OCI-LY3 (cell line): ENCODE measurements around the gene BNC1.

Source experiments
- EZH2phosphoT487 ChIP-seq: fragments of 200-600 bp; shearing (Covaris generic); IDR thresholded peaks from 2 replicates; pipeline ENCODE4 v1.6.1; 2018; ENCODE audit warnings: antibody characterized with exemption, mixed run types, low read depth
- TF ChIP-seq, protein P1 (sequence below): fragments of 200-600, 300-600 bp; sonication (generic); IDR thresholded peaks from 2 replicates; pipeline ENCODE4 v1.5.1; 2014; ENCODE audit warnings: antibody characterized with exemption, low read length, low read depth

GRCh38 chr15:83320844-83321243 is 36.4 kb upstream of the BNC1 start:
- TF ChIP-seq, protein P1, sequence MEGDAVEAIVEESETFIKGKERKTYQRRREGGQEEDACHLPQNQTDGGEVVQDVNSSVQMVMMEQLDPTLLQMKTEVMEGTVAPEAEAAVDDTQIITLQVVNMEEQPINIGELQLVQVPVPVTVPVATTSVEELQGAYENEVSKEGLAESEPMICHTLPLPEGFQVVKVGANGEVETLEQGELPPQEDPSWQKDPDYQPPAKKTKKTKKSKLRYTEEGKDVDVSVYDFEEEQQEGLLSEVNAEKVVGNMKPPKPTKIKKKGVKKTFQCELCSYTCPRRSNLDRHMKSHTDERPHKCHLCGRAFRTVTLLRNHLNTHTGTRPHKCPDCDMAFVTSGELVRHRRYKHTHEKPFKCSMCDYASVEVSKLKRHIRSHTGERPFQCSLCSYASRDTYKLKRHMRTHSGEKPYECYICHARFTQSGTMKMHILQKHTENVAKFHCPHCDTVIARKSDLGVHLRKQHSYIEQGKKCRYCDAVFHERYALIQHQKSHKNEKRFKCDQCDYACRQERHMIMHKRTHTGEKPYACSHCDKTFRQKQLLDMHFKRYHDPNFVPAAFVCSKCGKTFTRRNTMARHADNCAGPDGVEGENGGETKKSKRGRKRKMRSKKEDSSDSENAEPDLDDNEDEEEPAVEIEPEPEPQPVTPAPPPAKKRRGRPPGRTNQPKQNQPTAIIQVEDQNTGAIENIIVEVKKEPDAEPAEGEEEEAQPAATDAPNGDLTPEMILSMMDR, result no peak
- TF ChIP-seq EZH2phosphoT487, result no peak
